GM21786 (cell line): ENCODE results near the gene WWC2.
A peak's percentile ranks its signal among the peaks of the same experiment; 100 is the strongest.

Experiments used
- ATAC-seq: cut with Tn5 transposase; IDR thresholded peaks from one replicate; pipeline ENCODE4 v1.9.1; 2021; ENCODE audit not compliant: unreplicated experiment

WWC2 gene

DNA sequence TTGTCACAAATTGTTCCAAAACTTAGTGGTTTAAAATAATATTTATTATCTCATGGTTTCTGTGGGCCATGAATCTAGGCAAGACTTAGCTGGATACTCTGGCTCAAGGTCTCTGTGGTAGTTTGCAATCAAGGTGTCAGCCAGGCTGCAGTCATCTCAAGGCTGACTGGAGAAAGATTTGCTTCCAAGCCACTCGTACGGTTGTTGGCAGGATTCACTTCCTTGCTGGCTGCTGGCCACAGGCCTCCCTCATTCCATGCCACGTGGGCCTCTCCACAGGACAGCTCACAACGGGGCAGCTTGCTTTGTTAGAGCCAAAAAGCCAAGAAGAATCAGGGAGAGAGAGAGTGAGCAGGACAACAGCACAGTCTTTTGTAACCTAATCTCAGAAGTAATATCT is 101.4 kb downstream of the WWC2 start:
- no peak for ATAC-seq

DNA sequence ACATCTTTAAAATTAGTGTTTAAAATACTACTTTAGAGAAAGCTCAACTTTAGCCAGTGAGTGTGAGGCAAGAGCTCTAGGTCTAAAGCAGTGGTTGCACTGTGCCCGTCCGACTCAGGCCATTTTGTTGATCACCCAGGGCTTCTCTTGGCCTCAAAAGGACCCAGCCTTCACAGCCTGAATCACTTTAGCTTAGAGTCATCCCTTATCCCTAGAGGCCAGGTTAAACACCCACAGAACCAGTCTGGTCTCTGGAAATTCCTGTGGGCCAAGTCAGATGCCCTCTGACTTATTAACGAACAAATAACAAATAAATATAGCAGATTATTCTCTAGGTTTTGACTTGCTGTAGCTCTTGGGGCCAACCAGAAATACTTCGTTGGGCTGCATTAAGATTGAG is 102.3 kb downstream of the WWC2 start:
- ATAC-seq: no peak

- ATAC-seq: no peak
Measured at GRCh38 chr4:183202523-183202922, 103.5 kb downstream of the WWC2 start.

- ATAC-seq: no peak
Measured at GRCh38 chr4:183204793-183205192, 105.7 kb downstream of the WWC2 start.

DNA sequence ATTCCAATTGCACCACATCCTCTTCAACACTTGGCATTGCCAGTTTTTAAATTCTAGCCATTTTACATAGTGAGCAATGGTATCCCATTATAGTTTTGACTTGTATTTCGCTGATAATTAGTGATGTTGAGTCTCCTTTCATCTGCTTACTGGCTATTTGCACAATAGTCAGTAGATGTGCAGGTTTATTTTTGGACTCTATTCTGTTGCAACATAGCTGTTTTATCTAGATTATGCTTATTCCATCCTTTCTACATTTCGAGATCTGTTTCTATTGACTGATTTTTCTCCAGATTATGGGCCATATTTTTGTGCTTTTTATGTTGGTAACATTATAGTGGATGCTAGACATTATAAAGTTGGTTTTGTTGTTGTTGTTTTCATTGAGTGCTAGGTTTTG is 106.1 kb downstream of the WWC2 start:
- ATAC-seq: no peak

DNA sequence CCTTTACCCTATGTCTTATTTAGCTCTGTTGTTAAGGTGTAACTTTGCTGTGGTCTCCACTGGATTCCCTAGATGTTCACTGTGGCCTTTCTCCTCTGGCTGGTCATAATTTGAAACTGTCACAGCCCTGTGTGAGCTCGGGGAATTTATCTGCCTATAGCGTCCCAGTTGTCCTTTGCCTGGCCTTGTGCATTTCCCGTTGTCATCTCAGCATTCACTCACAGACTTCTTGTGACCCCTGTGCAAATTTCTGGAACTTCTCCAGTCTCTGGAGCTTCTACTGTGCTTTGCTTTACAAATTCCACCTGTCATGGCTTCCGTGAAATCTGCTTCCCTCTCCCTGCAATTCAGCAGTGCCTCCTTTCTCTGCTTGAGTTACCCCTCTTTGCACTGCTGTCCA is 106.7 kb downstream of the WWC2 start:
- no peak for ATAC-seq

DNA sequence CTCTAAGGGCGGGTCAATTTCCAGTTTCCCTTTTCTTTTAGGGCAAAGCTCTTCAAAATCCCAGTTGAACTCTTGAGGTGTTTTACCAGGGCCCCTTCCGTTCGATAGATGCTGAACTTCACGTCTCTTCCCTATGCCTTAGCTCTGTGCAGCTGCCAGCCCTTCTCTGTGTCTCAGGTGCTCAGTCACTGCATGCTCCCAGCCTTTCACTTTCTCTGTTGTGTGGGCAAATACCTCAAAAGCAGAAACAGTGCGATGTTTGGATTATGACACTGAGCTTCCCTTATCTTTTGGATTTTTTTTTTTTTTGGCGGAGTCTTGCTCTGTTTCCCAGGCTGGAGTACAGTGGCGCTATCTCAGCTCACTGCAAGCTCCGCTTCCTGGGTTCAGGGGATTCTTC is 112.5 kb downstream of the WWC2 start:
- ATAC-seq: no peak

DNA sequence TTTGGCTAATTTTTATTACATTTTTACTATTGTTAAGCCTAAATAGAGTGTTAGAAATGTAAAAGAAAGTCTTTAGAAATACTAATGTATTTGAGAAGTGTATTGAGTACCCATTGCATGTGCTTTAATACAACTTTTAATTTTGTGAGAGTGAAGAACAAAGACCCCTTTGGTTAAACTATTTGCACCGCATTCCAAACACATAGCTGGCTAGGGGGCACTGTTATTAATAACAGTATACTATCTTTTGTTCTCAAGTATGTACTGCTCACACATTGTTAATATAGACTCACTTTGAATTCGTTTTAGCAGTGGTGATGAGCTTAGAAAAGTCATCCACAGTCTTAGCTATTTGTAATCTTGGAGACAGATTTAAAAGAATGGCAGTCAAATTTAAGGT is 114.9 kb downstream of the WWC2 start:
- ATAC-seq: no peak

- ATAC-seq: no peak
Measured at GRCh38 chr4:183214912-183215488, 115.9 kb downstream of the WWC2 start.

DNA sequence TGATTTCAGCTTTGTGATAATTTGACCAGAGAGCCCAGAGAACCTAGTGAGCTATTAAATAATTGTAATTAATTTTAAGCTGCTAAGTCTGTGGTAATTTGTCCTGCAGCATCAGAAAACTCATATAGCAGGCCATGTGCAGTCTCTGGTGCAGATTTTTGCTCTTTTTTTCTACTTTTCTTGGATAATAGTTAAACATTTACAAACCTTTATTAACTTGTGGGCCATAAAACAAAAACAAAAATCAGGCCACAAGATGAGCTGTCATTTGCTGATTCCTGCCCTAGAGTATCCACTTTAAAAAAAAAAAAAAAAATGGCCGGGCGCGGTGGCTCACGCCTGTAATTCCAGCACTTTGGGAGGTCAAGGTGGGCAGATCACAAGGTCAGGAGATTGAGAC is 121.2 kb downstream of the WWC2 start:
- no peak for ATAC-seq

- ATAC-seq: no peak
Measured at GRCh38 chr4:183223053-183223452, 124.0 kb downstream of the WWC2 start.

- ATAC-seq: no peak
Measured at GRCh38 chr4:183229397-183229796, 130.3 kb downstream of the WWC2 start.

DNA sequence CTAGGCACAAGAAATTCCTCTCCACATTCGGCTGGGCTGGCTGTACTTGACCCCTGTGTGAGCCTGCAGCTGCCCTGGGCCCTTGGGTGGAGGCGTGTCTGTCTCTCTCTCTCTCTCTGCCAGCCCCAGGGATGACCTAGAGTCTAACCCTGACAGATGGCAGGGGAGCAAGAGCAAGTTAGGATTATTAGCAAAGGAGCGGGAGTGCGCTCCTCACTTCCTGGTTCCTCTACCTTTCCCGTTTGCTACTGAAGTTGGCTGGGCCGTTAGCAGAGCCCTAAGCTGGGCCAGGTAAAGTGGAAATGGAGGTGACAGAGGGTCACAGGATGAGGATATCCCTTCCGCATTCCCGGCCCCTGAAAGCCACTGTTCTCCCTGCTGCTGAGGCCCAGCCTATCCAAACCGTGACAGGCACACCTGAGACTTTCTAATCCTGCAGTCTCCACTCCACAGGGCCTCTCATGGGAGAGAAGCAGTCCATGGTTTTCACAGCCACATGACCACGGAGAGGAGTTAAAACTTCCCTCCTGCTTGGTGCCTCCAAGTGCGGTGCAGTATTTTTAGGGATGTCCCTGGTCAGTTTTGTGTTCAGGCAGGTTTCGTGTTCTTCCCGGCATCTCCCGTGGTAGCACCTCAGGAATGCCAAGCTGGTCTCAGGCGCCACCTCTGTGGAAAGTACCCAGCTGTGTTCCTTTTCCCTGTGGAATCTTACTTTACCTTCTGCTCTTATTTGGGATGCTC is 141.7 kb downstream of the WWC2 start:
- no peak for ATAC-seq

DNA sequence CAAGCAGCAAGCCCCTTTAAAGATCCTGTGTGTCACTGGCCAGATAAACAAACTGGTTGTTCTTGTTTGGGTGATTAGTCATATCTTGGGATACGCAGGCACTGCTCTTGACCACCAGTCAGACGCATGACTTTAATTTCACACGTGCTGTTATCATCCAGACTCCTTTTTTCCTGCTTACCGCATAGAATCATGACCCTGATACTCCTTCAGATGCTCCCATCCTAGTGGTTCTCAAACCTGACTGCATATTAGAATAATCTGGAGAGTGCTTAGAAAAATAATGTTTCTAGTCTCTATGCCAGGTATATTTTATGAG is 142.2 kb downstream of the WWC2 start:
- no peak for ATAC-seq

GRCh38 chr4:183241721-183242151 is 142.7 kb downstream of the WWC2 start:
- ATAC-seq: no peak

DNA sequence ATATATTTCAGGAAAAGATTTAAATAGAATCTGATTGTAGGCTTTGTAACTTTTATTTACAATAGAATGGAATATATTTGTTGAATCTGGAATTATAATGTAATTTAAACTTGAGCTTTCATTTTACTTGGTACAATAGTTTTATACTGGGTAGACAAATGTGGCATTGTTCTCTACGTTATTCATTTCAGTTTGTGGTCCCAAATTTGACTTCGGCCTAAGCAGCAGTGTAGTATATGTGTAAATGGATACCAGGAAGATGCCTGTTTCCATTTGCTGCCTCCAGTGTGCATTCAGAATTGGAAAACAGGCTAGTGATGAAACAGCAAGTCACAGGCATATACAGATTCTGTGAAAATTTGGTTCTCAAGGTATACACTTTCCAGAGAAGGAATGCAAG is 143.2 kb downstream of the WWC2 start:
- no peak for ATAC-seq

GRCh38 chr4:183244019-183244418 is 145.0 kb downstream of the WWC2 start:
- no peak for ATAC-seq

- ATAC-seq: no peak
Measured at GRCh38 chr4:183244506-183244905, 145.4 kb downstream of the WWC2 start.

GRCh38 chr4:183248201-183248600 is 149.1 kb downstream of the WWC2 start:
- ATAC-seq: no peak

- ATAC-seq: peak; percentile 68
Measured at GRCh38 chr4:183249854-183250253, 150.8 kb downstream of the WWC2 start.

GRCh38 chr4:183250831-183251230 is 151.8 kb downstream of the WWC2 start:
- ATAC-seq: no peak

GRCh38 chr4:183252959-183253358 is 153.9 kb downstream of the WWC2 start:
- no peak for ATAC-seq

DNA sequence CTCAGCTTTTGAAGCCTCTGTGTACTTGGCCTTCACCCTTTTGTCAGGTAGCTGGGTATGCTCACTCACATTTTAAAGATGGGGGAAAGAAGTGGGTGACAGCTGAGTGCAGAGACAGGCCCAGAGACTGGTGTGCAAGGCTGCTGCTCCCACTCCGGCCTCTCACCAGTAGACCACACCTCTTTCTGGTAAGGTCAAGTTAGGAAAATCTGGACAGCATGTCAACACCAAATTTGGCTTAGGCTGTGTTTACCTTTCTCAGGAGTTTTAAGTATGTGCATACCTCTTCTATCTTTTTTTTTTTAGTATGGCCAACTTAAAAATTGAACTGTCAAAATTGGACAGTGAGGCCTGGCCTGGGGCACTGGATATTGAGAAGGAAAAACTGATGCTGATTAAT is 154.4 kb downstream of the WWC2 start:
- no peak for ATAC-seq
